AG04450 (cell line): ENCODE measurements around the gene LMF2. TPM values are rescaled to one million over a fixed set of nuclear protein-coding genes. Genes with fewer than 3 reads are reported as not detected.

ENCODE experiments used
- CTCF ChIA-PET: fragments of 300-600, 350-600 bp; formaldehyde crosslinking; extraction: SDS; loops from one replicate; lab custom pipeline; 2022; ENCODE audit warnings: antibody characterized with exemption, inconsistent platforms; lab: Charles Lee
- POLR2A ChIA-PET: fragments of 350-600 bp; formaldehyde crosslinking; extraction: SDS; loops from one replicate; lab custom pipeline; 2021; ENCODE audit warnings: antibody characterized with exemption, inconsistent platforms; lab: Yijun Ruan, JAX
- DNase-seq: peaks from one replicate; pipeline ENCODE4 v3.0.0-alpha.2; 2011; ENCODE audit warnings: low read depth, low spot score
- H3K27ac ChIP-seq: one replicate; pipeline ENCODE4 v1.5.1; 2012; ENCODE audit warnings: low read depth, low read length, control low read depth
- H3K27me3 ChIP-seq: one replicate; pipeline ENCODE4 v1.6.0; 2012; ENCODE audit warnings: low read length; ENCODE audit not compliant: control insufficient read depth, insufficient read depth
- H3K4me3 ChIP-seq: 2 replicates; pipeline ENCODE4 v1.5.1; 2011; ENCODE audit warnings: mild to moderate bottlenecking, low read depth, low read length, control low read depth
- H3K9me3 ChIP-seq: 2 replicates; pipeline ENCODE4 v1.5.1; 2012; ENCODE audit warnings: low read length; ENCODE audit not compliant: control insufficient read depth, insufficient read depth
- CTCF ChIP-seq: IDR thresholded peaks from 2 replicates; pipeline ENCODE4 v1.5.1; 2011; ENCODE audit warnings: low read depth, low read length, control low read depth, inconsistent platforms
- polyA plus RNA-seq: library from polyadenylated mRNA; depleted of rRNA; stranded (reverse); fragments of >200 nt; gene quantifications from 2 replicates; pipeline ENCODE4 v1.2.3, GENCODE V29; 2011

The LMF2 gene
- polyA plus RNA-seq, 1 experiment = 25.7 TPM

GRCh38 chr22:50500452-50500851, 7.0 kb downstream of the LMF2 start:
- DNase-seq = no peak
- no peak for TF ChIP-seq CTCF
- ChIA-PET CTCF (no interaction called here), POLR2A (interaction anchor here (1.6 kb wide), 1 partner anchor 25 kb away, joined by 9 read pairs; the partner anchor contains the start of gene SCO2)
- H3K27ac ChIP-seq = no peak overlapping the region
- no peaks in the 10 kb centered on the region for H3K9me3 ChIP-seq
- no peaks in the 10 kb centered on the region for H3K27me3 ChIP-seq
- H3K4me3 ChIP-seq = no peak overlapping the region

GRCh38 chr22:50498322-50498890, 9.1 kb downstream of the LMF2 start:
- peak; percentile 68 for TF ChIP-seq CTCF
- peak; percentile 15 for DNase-seq
- POLR2A ChIA-PET = interaction anchor here (1.2 kb wide), 1 partner anchor 9 kb away, joined by 5 read pairs; the partner anchor contains the start of genes LMF2 and NCAPH2
- CTCF ChIA-PET = interaction anchor here (0.8 to 2.5 kb wide), 6 partner anchors 8 to 257 kb away, joined by 3 to 7 read pairs (median 4); partner anchors contain the start of gene LMF2
- Histone ChIP-seq H3K4me3 (no peak overlapping the region), H3K9me3 (no peaks in the 10 kb centered on the region), H3K27me3 (no peaks in the 10 kb centered on the region), H3K27ac (no peak overlapping the region)

- ChIA-PET POLR2A (no interaction called here), CTCF (interaction anchor here (1.2 to 2.5 kb wide), 2 partner anchors 12 to 124 kb away, joined by 5 to 7 read pairs; no protein-coding TSS in a partner anchor)
- no peaks in the 10 kb centered on the region for H3K27me3 ChIP-seq
- no peaks in the 10 kb centered on the region for H3K9me3 ChIP-seq
- no peak overlapping the region for H3K4me3 ChIP-seq
- no peak for DNase-seq
- no peak overlapping the region for H3K27ac ChIP-seq
- TF ChIP-seq CTCF = no peak
Measured at GRCh38 chr22:50497093-50497492, 10.4 kb downstream of the LMF2 start.

GRCh38 chr22:50490531-50491308, 16.8 kb downstream of the LMF2 start:
- no peak overlapping the region for H3K4me3 ChIP-seq
- ChIA-PET POLR2A (no interaction called here), CTCF (no interaction called here)
- no peaks in the 10 kb centered on the region for H3K27me3 ChIP-seq
- H3K9me3 ChIP-seq = no peaks in the 10 kb centered on the region; the same call in 1 of the 2 replicates
- no peak for DNase-seq
- H3K27ac ChIP-seq = no peak overlapping the region
- no peak for TF ChIP-seq CTCF
